Measurements from ENCODE around the gene GPR15LG. TPM values are rescaled to one million over a fixed set of nuclear protein-coding genes. Genes with fewer than 3 reads are reported as not detected.

Gene GPR15LG
- total and polyA plus RNA-seq, 12 donors = 0.25 TPM; not detected in 11

- no peak for DNase-seq
These were observed 53.0 kb downstream of the GPR15LG start for GRCh38 chr10:84226616-84227015.

GRCh38 chr10:84227810-84228209 is 54.2 kb downstream of the GPR15LG start:
- Histone ChIP-seq H3K27me3 (no peaks in the 10 kb centered on the region), H3K36me3 (replicated peaks in 1 of 2) (no peaks in the 10 kb centered on the region), H3K9me3 (replicated peaks in 1 of 3) (no peaks in the 10 kb centered on the region), H3K4me1 (replicated peaks in 1 of 2) (no peaks in the 10 kb centered on the region), H3K4me3 (no peak overlapping the region), H3K27ac (no peak overlapping the region)
- DNase-seq = no peak
- intact Hi-C loops (cut with DNase I) = no loop called here
- TF ChIP-seq POLR2A (IDR thresholded peaks at IDR 0.05) = no peak
- no peak for TF ChIP-seq CTCF (IDR thresholded peaks at IDR 0.05)
- WGBS, 4 donors = 64 to 75% (median 67%) methylated on average over 4 of the region's 4 CpGs

More at GRCh38 chr10:84226616-84227015, 53.0 kb downstream of the GPR15LG start:
- WGBS, 4 donors = 73 to 83% (median 78%) methylated on average over 3 of the region's 3 CpGs
- TF ChIP-seq POLR2A (IDR thresholded peaks at IDR 0.05) = no peak
- TF ChIP-seq CTCF (IDR thresholded peaks at IDR 0.05) = no peak
- H3K4me1 ChIP-seq (replicated peaks in 1 of 2) = no peaks in the 10 kb centered on the region
- H3K36me3 ChIP-seq (replicated peaks in 1 of 2) = no peaks in the 10 kb centered on the region
- no peak overlapping the region for H3K27ac ChIP-seq
- H3K9me3 ChIP-seq (replicated peaks in 1 of 3) = no peaks in the 10 kb centered on the region
- H3K4me3 ChIP-seq = no peak overlapping the region
- intact Hi-C loops (cut with DNase I) = no loop called here
- H3K27me3 ChIP-seq = no peaks in the 10 kb centered on the region

GRCh38 chr10:84230359-84230758 is 56.8 kb downstream of the GPR15LG start:
- TF ChIP-seq CTCF (IDR thresholded peaks at IDR 0.05) (no peak), POLR2A (IDR thresholded peaks at IDR 0.05) (no peak)
- no peaks in the 10 kb centered on the region for H3K27me3 ChIP-seq
- H3K4me3 ChIP-seq = no peak overlapping the region
- WGBS, 4 donors = 54 to 75% (median 61%) methylated on average over 1 of the region's 1 CpG
- no peak for DNase-seq
- no peak overlapping the region for H3K27ac ChIP-seq
- no peaks in the 10 kb centered on the region for H3K36me3 ChIP-seq (replicated peaks in 1 of 2)
- intact Hi-C loops (cut with DNase I) = no loop called here
- H3K4me1 ChIP-seq (replicated peaks in 1 of 2) = no peaks in the 10 kb centered on the region
- H3K9me3 ChIP-seq (replicated peaks in 1 of 3) = no peaks in the 10 kb centered on the region

GRCh38 chr10:84232376-84232775 is 58.8 kb downstream of the GPR15LG start:
- no peak overlapping the region for H3K27ac ChIP-seq
- TF ChIP-seq CTCF (IDR thresholded peaks at IDR 0.05) = no peak
- no peak for TF ChIP-seq POLR2A (IDR thresholded peaks at IDR 0.05)
- 84 to 100% (median 93%) methylated on average over 1 to 10 of the region's 10 CpGs for WGBS, 4 donors
- no peaks in the 10 kb centered on the region for H3K36me3 ChIP-seq (replicated peaks in 1 of 2)
- no peaks in the 10 kb centered on the region for H3K27me3 ChIP-seq
- H3K9me3 ChIP-seq (replicated peaks in 1 of 3) = no peaks in the 10 kb centered on the region
- no peaks in the 10 kb centered on the region for H3K4me1 ChIP-seq (replicated peaks in 1 of 2)
- intact Hi-C loops (cut with DNase I) = no loop called here
- DNase-seq = no peak
- no peak overlapping the region for H3K4me3 ChIP-seq
